ENCODE measurements around the gene CARD19.

GRCh38 chr9:93052791-93053540 is 43.1 kb upstream of the CARD19 start:
- no peak for TF ChIP-seq CTCF (IDR thresholded peaks at IDR 0.05)
- TF ChIP-seq POLR2A (IDR thresholded peaks at IDR 0.05): no peak
- no peak for TF ChIP-seq POLR2AphosphoS5 (IDR thresholded peaks at IDR 0.05; ENCODE audit: insufficient read depth in 1 of 2, low read depth in 1 of 2)
